Right renal cortex interstitium (tissue), 3 donors: Measurements from ENCODE around the gene SEMA5B. TPM values are rescaled to one million over a fixed set of nuclear protein-coding genes. Genes with fewer than 3 reads are reported as not detected.

Source experiments
- DNase-seq, 3 donors: peaks; one replicate each; pipeline ENCODE4 v3.0.0-alpha.2; 2013; ENCODE audit warnings: low read depth in 3 of 3, low spot score in 2 of 3
- polyA plus RNA-seq, 3 donors: library from polyadenylated mRNA; unstranded; fragments of 120-200 nt; gene quantifications; one replicate each; pipeline ENCODE4 v1.2.1, GENCODE V29; 2013; ENCODE audit not compliant: insufficient read length in 3 of 3

Gene SEMA5B
- polyA plus RNA-seq, 3 donors, result 17.5 to 25.6 (median 23.4) TPM

GRCh38 chr3:123061856-123062255 lies 34.3 kb upstream of the SEMA5B start:
- DNase-seq, result no peak

- DNase-seq, result no peak
These were observed 32.5 kb upstream of the SEMA5B start for GRCh38 chr3:123060054-123060453.

- DNase-seq, result no peak
These were observed 30.9 kb upstream of the SEMA5B start for GRCh38 chr3:123058505-123058904.

- no peak for DNase-seq
These were observed 27.8 kb upstream of the SEMA5B start for GRCh38 chr3:123055352-123055751.

GRCh38 chr3:123054931-123055330 lies 27.4 kb upstream of the SEMA5B start:
- DNase-seq, result no peak

- no peak for DNase-seq
These were observed 26.7 kb upstream of the SEMA5B start for GRCh38 chr3:123054109-123054778.

GRCh38 chr3:123053107-123053506 lies 25.5 kb upstream of the SEMA5B start:
- DNase-seq, result no peak

GRCh38 chr3:123050666-123051065 lies 23.1 kb upstream of the SEMA5B start:
- no peak for DNase-seq

- no peak for DNase-seq
These were observed 21.1 kb upstream of the SEMA5B start for GRCh38 chr3:123048480-123049237.

GRCh38 chr3:123047062-123047319 lies 19.4 kb upstream of the SEMA5B start:
- no peak for DNase-seq

GRCh38 chr3:123046262-123047061 lies 18.9 kb upstream of the SEMA5B start:
- DNase-seq, result no peak

GRCh38 chr3:123044981-123045763 lies 17.6 kb upstream of the SEMA5B start:
- DNase-seq, result no peak

GRCh38 chr3:123042413-123042812 lies 14.8 kb upstream of the SEMA5B start:
- DNase-seq, result no peak

GRCh38 chr3:123039178-123039577 lies 11.6 kb upstream of the SEMA5B start:
- no peak for DNase-seq

GRCh38 chr3:123038751-123039150 lies 11.2 kb upstream of the SEMA5B start:
- DNase-seq, result no peak

GRCh38 chr3:123037015-123037375 lies 9.4 kb upstream of the SEMA5B start:
- no peak for DNase-seq

- DNase-seq, result no peak
These were observed 8.9 kb upstream of the SEMA5B start for GRCh38 chr3:123036352-123037014.

- no peak for DNase-seq
These were observed 7.4 kb upstream of the SEMA5B start for GRCh38 chr3:123034996-123035395.

- no peak for DNase-seq
These were observed 6.6 kb upstream of the SEMA5B start for GRCh38 chr3:123034120-123034519.

GRCh38 chr3:123032057-123032456 lies 4.5 kb upstream of the SEMA5B start:
- no peak for DNase-seq

- DNase-seq, result no peak
These were observed 3.5 kb upstream of the SEMA5B start for GRCh38 chr3:123031051-123031450.
